Measurements from ENCODE around the gene CHMP6. TPM values are rescaled to one million over a fixed set of nuclear protein-coding genes. Genes with fewer than 3 reads are reported as not detected.

The CHMP6 gene
- total RNA-seq, 4 donors from 2014 or later, result 13.5 to 23.2 (median 16.8) TPM

- TF ChIP-seq CTCF (IDR thresholded peaks at IDR 0.05), result no peak
- ATAC-seq (ENCODE audit: low FRiP score), result no peak
- DNase-seq (ENCODE audit: low spot score), result no peak
Observed at GRCh38 chr17:80968602-80969029, 23.0 kb upstream of the CHMP6 start.

GRCh38 chr17:80969030-80969673 lies 22.5 kb upstream of the CHMP6 start:
- TF ChIP-seq CTCF (IDR thresholded peaks at IDR 0.05), result no peak
- ATAC-seq (ENCODE audit: low FRiP score), result no peak
- no peak for DNase-seq (ENCODE audit: low spot score)

- ATAC-seq (ENCODE audit: low FRiP score) (no peak), DNase-seq (ENCODE audit: low spot score) (no peak)
- no peak for TF ChIP-seq CTCF (IDR thresholded peaks at IDR 0.05)
Observed at GRCh38 chr17:80969674-80970043, 22.0 kb upstream of the CHMP6 start.

- ATAC-seq (ENCODE audit: low FRiP score), result no peak
- no peak for DNase-seq (ENCODE audit: low spot score)
- TF ChIP-seq CTCF (IDR thresholded peaks at IDR 0.05), result no peak
Observed at GRCh38 chr17:80970044-80970761, 21.4 kb upstream of the CHMP6 start.

GRCh38 chr17:80970762-80971703 lies 20.6 kb upstream of the CHMP6 start:
- DNase-seq (ENCODE audit: low spot score) (no peak), ATAC-seq (ENCODE audit: low FRiP score) (no peak)
- TF ChIP-seq CTCF (IDR thresholded peaks at IDR 0.05), result no peak

GRCh38 chr17:80971704-80972304 lies 19.8 kb upstream of the CHMP6 start:
- DNase-seq (ENCODE audit: low spot score), result no peak
- no peak for TF ChIP-seq CTCF (IDR thresholded peaks at IDR 0.05)
- ATAC-seq (ENCODE audit: low FRiP score), result no peak

All from omental fat pad (tissue), 4 donors.